ENCODE measurements around the gene FHDC1.

DNA sequence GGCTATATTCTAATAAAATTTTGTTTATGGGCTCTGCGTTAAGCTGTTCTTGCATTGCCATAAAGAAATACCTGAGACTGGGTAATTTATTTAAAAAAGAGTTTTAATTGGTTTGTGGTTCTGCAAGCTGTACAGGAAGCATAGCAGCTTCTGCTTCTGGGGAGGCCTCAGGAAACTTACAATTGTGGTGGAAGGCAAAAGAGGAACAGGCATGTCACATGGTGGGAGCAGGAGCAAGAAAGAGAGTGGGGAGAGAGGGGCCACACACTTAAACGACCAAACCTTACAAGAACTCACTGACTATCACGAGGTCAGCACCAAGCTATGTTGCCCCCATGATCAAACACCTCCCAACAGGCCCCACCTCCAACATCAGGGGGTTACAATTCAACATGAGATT, 74.0 kb downstream of the FHDC1 start:
- TF ChIP-seq, protein P1, sequence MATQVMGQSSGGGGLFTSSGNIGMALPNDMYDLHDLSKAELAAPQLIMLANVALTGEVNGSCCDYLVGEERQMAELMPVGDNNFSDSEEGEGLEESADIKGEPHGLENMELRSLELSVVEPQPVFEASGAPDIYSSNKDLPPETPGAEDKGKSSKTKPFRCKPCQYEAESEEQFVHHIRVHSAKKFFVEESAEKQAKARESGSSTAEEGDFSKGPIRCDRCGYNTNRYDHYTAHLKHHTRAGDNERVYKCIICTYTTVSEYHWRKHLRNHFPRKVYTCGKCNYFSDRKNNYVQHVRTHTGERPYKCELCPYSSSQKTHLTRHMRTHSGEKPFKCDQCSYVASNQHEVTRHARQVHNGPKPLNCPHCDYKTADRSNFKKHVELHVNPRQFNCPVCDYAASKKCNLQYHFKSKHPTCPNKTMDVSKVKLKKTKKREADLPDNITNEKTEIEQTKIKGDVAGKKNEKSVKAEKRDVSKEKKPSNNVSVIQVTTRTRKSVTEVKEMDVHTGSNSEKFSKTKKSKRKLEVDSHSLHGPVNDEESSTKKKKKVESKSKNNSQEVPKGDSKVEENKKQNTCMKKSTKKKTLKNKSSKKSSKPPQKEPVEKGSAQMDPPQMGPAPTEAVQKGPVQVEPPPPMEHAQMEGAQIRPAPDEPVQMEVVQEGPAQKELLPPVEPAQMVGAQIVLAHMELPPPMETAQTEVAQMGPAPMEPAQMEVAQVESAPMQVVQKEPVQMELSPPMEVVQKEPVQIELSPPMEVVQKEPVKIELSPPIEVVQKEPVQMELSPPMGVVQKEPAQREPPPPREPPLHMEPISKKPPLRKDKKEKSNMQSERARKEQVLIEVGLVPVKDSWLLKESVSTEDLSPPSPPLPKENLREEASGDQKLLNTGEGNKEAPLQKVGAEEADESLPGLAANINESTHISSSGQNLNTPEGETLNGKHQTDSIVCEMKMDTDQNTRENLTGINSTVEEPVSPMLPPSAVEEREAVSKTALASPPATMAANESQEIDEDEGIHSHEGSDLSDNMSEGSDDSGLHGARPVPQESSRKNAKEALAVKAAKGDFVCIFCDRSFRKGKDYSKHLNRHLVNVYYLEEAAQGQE (IDR thresholded peaks at IDR 0.05; ENCODE audit: insufficient read depth in 1 of 2, low read depth in 2 of 2, low read length in 2 of 2), result no peak
- TF ChIP-seq POLR2AphosphoS5 (IDR thresholded peaks at IDR 0.05; ENCODE audit: low read depth, low read length) (no peak), TAF1 (IDR thresholded peaks at IDR 0.05; ENCODE audit: borderline replicate concordance, insufficient read depth, low read length) (no peak), SIN3A (IDR thresholded peaks at IDR 0.05; ENCODE audit: borderline replicate concordance, insufficient read depth, low read length) (no peak)
